ENCODE results near the gene WDR6.

WDR6 gene

DNA sequence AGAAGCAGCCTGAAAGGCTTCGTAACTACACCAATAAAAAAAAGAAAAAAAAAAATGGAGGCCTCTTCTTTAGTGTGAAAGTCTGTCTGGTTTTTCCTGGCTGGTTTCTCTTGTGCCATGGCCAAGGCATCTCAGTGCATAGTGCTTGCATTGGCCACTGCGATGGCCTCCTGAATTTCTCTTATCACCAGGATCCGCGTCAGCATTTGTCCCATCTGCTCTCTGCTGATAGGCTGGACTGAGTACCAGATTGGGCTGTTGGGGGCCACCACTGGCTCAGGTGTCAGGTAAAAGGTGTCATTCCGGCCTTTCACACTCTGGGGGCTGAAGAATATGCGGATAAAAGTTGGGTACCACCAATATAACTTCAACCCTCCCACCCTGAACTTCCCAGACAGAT, 23.1 kb downstream of the WDR6 start:
- no peak for DNase-seq

DNA sequence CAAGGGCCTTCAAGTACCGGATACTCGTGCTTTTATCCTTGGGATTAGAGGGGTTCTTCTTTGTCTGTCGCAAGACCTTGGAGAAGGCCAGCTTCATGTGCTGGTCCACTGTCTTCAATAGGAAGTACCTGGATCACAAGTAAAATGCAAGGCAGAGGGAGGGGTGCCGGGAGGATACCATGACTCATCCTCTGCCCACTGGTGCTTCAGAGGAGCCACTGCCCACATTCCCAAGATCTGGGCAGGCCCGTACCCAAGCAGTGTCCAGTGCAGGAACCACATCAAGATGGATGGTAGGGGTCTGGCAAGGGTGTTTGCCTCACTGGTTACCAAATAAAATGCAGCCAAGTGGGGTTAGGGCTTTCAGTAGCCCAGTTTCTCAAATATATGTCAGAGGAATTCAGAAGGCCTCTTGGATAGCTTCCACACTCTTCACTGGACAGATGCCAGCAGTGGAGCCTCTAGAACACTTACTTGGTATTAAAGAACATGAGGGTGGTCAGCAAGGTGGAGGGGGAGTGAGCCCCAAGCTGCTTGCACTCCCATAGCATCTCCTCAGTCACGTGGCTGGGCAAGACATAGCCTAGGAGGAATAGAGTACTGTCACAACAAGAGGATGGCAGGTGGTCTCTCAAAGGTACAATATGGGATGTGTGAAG, 25.6 kb downstream of the WDR6 start:
- no peak for DNase-seq

GRCh38 chr3:49034650-49035049, 27.5 kb downstream of the WDR6 start:
- no peak for DNase-seq

GRCh38 chr3:49035281-49035680, 28.1 kb downstream of the WDR6 start:
- DNase-seq: no peak

- DNase-seq: no peak
These were observed 46.4 kb downstream of the WDR6 start for GRCh38 chr3:49053543-49053942.

DNA sequence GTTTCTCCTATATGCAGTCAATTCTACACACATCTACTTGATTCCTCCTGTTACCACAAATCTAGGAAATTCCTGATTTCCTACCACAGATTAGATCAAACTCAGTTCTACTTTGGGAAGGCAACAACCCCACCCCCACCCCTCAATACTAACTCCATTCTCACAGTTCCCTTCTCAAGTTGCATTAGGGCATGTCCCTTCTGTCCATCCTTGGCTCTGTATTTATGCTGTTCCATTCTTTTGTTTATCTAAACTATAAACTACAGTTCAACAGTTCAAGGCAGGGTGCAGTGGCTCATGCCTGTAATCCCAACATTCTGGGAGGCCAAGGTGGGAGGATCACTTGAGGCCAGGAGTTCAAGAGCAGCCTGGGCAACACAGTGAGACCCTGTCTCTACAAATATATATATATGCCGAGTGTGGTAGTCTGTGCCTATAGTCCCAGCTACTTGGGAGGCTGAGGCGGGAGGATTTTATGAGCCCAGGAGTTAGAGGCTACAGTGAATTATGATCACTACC, 47.2 kb downstream of the WDR6 start:
- no peak for DNase-seq

DNA sequence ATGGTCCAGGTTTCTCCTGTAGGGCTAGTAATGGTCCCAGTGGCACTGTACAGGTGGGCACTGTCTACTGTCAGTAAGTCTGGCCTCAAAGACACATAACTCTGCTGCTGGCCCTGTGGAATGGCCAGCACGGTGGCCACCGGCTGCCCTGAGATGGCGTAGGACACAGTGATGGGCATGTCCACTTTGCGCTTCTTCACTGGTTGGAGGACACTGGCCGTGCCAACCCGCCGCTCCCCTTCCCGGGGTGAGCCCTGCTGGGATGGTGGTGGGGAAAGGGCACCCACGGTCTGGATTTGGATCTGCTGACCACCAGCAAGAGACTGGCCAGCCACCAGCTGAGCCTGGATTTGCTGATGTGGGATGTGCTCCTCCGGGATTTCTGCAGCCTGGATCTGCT, 50.1 kb downstream of the WDR6 start:
- no peak for DNase-seq

DNA sequence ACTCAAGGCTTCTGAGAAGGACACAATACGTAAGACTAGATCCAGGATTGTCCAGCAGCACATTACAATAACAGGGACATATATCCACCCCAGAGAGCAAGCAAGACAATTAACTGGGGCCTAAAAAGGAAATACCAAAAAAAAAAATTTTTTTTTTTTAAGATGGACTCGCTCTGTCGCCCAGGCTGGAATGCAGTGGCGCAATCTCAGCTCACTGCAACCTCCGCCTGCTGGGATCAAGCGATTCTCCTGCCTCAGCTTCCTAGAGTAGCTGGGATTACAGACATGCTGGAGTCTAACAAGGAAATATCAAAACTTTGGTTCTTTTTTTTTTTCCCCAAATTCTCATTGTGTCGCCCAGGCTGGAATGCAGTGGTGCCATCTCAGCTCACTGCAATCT, 50.8 kb downstream of the WDR6 start:
- DNase-seq: no peak
